A673 (cell line): Measurements from ENCODE around the gene ASTN1.

Experiments used
- CTCF ChIP-seq: fragments of 300-800, 200-600 bp; sonication (generic); conservative IDR thresholded peaks from 2 replicates; pipeline ENCODE4 v1.5.1; 2017; ENCODE audit warnings: low read depth, mild to moderate bottlenecking, antibody characterized with exemption, low read length, moderate library complexity, mixed read lengths
- EZH2 ChIP-seq: fragments of 200-600 bp; sonication (generic); IDR thresholded peaks from 2 replicates; pipeline ENCODE4 v1.6.1; 2017; ENCODE audit warnings: borderline replicate concordance, low read depth, mild to moderate bottlenecking, mixed read lengths, antibody characterized with exemption, low read length; ENCODE audit not compliant: poor library complexity, severe bottlenecking

GRCh38 chr1:177209357-177209756, 44.8 kb upstream of the ASTN1 start:
- TF ChIP-seq CTCF (no peak), EZH2 (no peak)
